ENCODE data around the gene LSM10.

LSM10 gene

GRCh38 chr1:36349839-36350238 is 47.9 kb downstream of the LSM10 start:
- DNase-seq: no peak

- DNase-seq: no peak
Measured at GRCh38 chr1:36349241-36349671, 48.5 kb downstream of the LSM10 start.

GRCh38 chr1:36346741-36347370 is 50.9 kb downstream of the LSM10 start:
- no peak for DNase-seq

- no peak for DNase-seq
Measured at GRCh38 chr1:36345353-36345752, 52.4 kb downstream of the LSM10 start.

GRCh38 chr1:36344395-36344680 is 53.4 kb downstream of the LSM10 start:
- no peak for DNase-seq

GRCh38 chr1:36343651-36344394 is 53.9 kb downstream of the LSM10 start:
- DNase-seq: no peak
